Measurements from ENCODE around the gene PPP1R9A.

- TF ChIP-seq POLR2A (IDR thresholded peaks at IDR 0.05), result no peak
- TF ChIP-seq, protein P1, sequence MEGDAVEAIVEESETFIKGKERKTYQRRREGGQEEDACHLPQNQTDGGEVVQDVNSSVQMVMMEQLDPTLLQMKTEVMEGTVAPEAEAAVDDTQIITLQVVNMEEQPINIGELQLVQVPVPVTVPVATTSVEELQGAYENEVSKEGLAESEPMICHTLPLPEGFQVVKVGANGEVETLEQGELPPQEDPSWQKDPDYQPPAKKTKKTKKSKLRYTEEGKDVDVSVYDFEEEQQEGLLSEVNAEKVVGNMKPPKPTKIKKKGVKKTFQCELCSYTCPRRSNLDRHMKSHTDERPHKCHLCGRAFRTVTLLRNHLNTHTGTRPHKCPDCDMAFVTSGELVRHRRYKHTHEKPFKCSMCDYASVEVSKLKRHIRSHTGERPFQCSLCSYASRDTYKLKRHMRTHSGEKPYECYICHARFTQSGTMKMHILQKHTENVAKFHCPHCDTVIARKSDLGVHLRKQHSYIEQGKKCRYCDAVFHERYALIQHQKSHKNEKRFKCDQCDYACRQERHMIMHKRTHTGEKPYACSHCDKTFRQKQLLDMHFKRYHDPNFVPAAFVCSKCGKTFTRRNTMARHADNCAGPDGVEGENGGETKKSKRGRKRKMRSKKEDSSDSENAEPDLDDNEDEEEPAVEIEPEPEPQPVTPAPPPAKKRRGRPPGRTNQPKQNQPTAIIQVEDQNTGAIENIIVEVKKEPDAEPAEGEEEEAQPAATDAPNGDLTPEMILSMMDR (IDR thresholded peaks at IDR 0.05), result no peak
- no peak for TF ChIP-seq EP300 (IDR thresholded peaks at IDR 0.05)
These were observed 358.2 kb downstream of the PPP1R9A start for GRCh38 chr7:95265634-95266033.

Data from tibial nerve (tissue), 4 donors.